ENCODE data around the gene RABAC1. TPM values are rescaled to one million over a fixed set of nuclear protein-coding genes. Genes with fewer than 3 reads are reported as not detected.

The RABAC1 gene
- total and polyA plus RNA-seq, 9 of the 15 experiments (the other 6 are each of a cell fraction or from before 2014, with no cell fraction given), result 2.4 to 28.1 (median 9.3) TPM

GRCh38 chr19:41956621-41957020 is 2.5 kb downstream of the RABAC1 start (continued):
- TF ChIP-seq MGA (IDR thresholded peaks at IDR 0.05) (no peak), ZKSCAN1 (IDR thresholded peaks at IDR 0.05; ENCODE audit: low read depth, low read length) (no peak), CLOCK (CRISPR knock-in tag; IDR thresholded peaks at IDR 0.05; ENCODE audit: borderline replicate concordance) (no peak), PPARD (CRISPR knock-in tag; IDR thresholded peaks at IDR 0.05) (no peak), ZNF282 (CRISPR knock-in tag; IDR thresholded peaks at IDR 0.05) (no peak), ERF (CRISPR knock-in tag; IDR thresholded peaks at IDR 0.05) (no peak), TAF9B (IDR thresholded peaks at IDR 0.05; ENCODE audit: partially characterized antibody) (no peak)
